Activated CD8-positive, alpha-beta memory T cell treated with anti-CD3 and anti-CD28 coated beads, Interleukin-2, amount 50 U/mL, for 24 hours (primary cell): ENCODE measurements around the gene ANXA8.

Source experiments
- DNase-seq: peaks from one replicate; pipeline ENCODE4 v3.0.0-alpha.2; 2020; ENCODE audit errors: extremely low read depth

Gene ANXA8

DNA sequence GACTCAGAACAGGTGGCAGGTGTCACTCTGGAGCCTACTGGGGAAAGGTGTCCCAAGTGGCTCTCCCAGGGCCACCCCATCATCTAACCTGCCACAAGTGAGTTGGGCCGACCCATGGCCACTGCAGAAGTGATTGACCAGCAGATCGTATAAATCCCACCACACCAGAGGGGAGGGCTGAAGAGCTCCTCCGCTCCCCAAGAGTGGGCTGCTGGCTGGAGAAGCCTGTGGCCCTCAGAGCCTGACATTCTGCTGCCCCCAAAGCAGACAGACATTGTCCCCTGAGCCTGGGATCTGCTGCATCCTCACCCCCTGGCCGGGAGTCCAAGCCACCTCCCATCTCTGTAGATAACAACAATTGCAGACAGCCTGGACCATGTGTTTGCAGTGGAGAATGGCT lies 36.7 kb downstream of the ANXA8 start:
- no peak for DNase-seq

DNA sequence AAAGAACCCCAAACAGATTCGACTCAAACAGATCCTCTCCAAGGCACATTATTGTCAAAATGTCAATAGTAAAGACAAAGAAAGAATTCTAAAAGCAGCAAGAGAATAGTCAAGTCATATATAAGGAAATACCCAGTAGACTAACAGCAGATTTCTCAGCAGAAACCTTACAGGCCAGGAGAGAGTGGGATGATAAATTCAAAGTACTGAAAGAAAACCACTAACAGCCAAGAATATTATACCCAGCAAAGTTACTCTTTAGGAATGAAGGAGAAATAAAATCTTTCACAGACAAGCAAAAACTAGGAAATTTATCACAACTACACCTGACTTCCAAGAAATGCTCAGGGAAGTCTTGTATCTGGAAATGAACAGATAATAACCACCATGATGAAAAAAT lies 38.2 kb downstream of the ANXA8 start:
- DNase-seq: no peak

DNA sequence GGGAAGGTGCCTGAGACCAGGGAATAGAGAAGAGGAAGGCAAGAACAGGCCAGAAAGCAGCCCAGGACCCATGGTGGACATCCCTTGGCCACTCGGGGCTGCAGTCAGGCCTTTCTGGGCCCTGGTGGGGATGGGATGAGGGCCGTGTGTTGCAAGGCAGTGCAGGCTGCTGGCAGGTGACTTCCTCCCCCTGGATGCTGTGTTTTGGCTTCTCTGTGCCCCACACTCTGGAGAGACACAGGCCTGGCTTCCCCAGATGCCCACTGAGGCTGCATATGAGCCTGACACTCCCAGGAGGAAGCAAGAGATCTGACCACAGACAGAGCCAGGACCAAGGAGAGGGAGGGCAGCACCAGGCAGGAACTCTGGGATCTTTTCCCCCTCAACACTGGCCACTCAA lies 39.9 kb downstream of the ANXA8 start:
- DNase-seq: no peak

GRCh38 chr10:47443145-47443544 lies 40.8 kb downstream of the ANXA8 start:
- DNase-seq: no peak

DNA sequence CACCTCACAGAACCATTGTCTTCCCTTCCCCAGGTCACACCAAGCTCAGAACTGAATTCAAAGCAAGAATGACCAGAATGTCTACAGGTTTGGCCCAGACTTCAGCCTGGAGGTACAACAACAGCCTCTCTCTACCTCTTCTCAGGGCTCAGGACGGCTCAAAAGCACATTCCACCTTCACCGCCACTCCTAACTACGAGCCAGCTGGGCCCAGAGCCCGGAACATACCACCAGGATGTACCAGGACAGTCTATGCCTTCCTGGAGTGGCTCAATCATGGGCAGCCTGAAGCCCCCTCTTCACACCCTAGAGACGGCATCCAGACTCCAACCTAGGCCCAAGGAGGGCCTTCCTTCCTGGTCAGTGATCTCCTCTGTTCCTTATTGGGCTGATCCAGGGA lies 41.6 kb downstream of the ANXA8 start:
- no peak for DNase-seq

- DNase-seq: no peak
Measured at GRCh38 chr10:47441938-47442337, 42.0 kb downstream of the ANXA8 start.

DNA sequence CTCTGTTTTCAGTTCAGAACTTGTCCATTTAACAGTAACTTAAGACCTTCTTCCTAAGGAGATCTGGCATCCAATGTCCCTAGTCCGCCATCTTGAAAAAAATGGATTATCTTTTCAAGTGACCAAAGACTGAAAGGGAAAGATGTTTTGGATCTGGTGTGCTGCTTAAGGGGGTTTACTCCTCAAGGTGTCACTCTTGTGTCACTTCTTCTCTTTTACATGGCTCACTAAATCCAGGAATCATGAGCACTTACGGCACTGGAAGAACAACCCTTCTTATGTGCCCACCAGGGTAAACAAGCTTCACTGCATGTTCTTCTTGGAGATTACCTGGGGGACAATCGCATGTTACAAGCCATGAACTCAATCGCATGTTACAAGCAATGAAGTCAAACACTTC lies 43.7 kb downstream of the ANXA8 start:
- no peak for DNase-seq

- no peak for DNase-seq
Measured at GRCh38 chr10:47438857-47439474, 44.9 kb downstream of the ANXA8 start.

DNA sequence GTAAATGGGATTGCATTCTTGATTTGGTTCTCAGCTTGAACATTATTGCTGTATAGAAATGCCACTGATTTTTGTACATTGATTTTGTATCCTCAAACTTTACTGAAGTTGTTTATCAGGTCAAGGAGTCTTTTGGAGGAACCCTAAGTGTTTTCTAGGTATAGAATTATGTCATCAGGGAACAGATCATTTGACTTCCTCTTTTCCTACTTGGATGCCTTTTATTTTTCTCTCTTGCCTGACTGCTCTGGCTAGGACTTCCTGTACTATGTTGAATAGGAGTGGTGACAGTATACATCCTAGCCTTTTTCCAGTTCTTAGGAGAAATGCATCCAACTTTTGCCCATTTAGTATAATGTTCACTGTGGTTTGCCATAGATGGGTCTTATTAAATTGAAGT lies 48.8 kb downstream of the ANXA8 start:
- no peak for DNase-seq

DNA sequence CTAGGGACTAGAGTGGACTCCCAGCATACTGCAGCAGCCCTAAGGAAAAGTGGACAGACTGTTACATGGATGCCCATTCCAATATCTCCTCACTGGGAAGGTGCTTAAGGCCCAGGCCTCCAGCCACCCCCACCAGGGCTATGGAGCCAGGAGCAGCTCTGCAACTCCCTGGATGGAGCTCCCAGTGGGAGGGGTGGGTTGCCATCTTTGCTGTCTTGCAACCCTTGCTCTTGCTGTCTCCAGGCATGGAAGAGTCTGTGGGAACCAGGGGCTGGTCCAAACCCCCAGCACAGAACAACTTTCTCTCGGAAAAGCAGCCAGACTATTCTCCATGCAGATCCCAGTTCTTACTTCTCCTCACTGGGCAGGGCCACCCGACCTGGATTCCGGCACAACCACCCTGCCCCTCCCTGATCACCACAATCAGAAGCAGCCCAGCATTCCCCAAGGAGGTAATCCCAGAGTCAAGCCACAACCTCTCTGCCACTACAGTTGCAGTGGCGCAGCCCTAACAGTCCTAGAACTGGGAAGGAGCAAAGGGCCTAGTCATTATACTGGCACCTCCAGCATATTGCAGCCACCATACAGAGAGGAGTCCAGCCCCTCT lies 58.0 kb downstream of the ANXA8 start:
- DNase-seq: no peak

DNA sequence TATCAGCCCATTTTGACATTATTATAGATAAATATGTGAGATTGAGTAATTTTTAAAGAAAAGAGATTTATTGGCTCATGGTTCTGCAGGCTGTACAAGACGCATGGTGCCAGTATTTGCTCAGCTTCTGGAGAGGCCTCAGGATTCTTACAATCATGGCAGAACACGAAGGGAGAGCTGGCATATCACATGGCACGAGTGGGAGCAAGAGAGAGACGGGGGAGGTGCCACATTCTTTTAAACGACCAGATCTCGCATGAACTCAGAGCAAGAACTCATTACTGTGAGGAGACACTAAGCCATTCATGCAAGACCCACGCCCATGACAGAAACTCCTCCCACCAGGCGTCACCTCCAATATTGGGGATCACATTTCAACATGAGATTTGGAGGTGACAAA lies 59.7 kb downstream of the ANXA8 start:
- no peak for DNase-seq

GRCh38 chr10:47423476-47423875 lies 60.4 kb downstream of the ANXA8 start:
- no peak for DNase-seq

GRCh38 chr10:47421057-47421952 lies 62.6 kb downstream of the ANXA8 start:
- no peak for DNase-seq

DNA sequence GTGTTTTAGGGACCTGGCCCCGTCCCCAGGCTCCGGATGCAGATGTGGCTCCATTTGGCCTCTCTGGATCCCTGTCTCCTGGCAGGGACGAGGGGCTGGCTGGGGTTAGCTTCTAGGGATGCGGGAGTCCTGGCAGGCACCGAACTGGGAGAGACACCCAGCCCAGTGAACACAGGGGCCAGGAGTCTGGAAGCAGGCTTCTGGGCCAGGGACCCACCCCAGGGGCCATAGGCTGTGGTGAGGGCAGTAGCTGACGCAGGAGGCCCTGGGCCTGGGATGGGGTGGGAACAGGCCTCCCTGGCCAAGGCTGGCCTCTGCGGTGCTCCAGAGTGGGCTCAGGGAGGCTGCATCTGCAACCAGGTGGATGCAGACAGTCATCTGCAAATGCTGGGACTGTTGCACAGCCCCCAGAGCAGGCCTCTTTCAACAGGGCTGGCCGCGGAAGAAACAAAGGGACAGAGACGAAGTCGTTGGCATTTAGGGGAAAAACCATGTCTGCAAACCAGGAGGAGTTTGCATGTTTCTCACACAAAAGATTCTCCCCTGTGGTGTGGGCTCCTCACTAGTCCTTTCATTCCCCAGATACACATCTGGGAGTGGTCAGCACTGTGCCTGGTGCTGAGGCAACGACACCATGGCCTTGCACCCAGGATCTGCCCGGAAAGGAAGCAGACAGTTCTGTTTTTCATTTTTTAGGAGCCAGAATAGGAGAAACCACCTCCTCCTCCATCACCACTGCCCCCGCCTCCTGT lies 63.4 kb downstream of the ANXA8 start:
- DNase-seq: no peak

GRCh38 chr10:47419421-47419820 lies 64.5 kb downstream of the ANXA8 start:
- DNase-seq: no peak

- no peak for DNase-seq
Measured at GRCh38 chr10:47418966-47419365, 64.9 kb downstream of the ANXA8 start.

- DNase-seq: no peak
Measured at GRCh38 chr10:47418321-47418720, 65.6 kb downstream of the ANXA8 start.
